RWPE1 (cell line): ENCODE data around the gene MRFAP1.
"Not testable (repeated sequence)": the region's sequence is repeated elsewhere in the genome, so short reads cannot be mapped to it uniquely, and the experiment has no call there.

Experiments
- CTCF ChIA-PET: fragments of 350-600 bp; sonication (Branson Sonifier 250); formaldehyde crosslinking; extraction: SDS; loops from one replicate; lab custom pipeline; 2021; lab: Yijun Ruan, JAX
- POLR2A ChIA-PET: fragments of 400-600 bp; formaldehyde crosslinking; extraction: SDS; loops from one replicate; lab custom pipeline; 2020; ENCODE audit warnings: antibody characterized with exemption; ENCODE audit not compliant: low non-redundant PET; lab: Yijun Ruan, JAX
- DNase-seq: peaks from one replicate; pipeline ENCODE4 v3.0.0; 2012; ENCODE audit warnings: low spot score
- H3K27ac ChIP-seq: fragments of 450-650 bp; 2 replicates; pipeline ENCODE4 v1.5.1; 2017
- TF ChIP-seq, protein P1 (sequence below): fragments of 450-650 bp; conservative IDR thresholded peaks from 2 replicates; pipeline ENCODE4 v1.5.1; 2017; ENCODE audit warnings: low read depth, mild to moderate bottlenecking

The MRFAP1 gene

GRCh38 chr4:6662591-6662990, 22.1 kb downstream of the MRFAP1 start:
- H3K27ac ChIP-seq: no peak overlapping the region
- TF ChIP-seq, protein P1, sequence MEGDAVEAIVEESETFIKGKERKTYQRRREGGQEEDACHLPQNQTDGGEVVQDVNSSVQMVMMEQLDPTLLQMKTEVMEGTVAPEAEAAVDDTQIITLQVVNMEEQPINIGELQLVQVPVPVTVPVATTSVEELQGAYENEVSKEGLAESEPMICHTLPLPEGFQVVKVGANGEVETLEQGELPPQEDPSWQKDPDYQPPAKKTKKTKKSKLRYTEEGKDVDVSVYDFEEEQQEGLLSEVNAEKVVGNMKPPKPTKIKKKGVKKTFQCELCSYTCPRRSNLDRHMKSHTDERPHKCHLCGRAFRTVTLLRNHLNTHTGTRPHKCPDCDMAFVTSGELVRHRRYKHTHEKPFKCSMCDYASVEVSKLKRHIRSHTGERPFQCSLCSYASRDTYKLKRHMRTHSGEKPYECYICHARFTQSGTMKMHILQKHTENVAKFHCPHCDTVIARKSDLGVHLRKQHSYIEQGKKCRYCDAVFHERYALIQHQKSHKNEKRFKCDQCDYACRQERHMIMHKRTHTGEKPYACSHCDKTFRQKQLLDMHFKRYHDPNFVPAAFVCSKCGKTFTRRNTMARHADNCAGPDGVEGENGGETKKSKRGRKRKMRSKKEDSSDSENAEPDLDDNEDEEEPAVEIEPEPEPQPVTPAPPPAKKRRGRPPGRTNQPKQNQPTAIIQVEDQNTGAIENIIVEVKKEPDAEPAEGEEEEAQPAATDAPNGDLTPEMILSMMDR: no peak
- ChIA-PET POLR2A (no interaction called here), CTCF (no interaction called here)
- no peak for DNase-seq

DNA sequence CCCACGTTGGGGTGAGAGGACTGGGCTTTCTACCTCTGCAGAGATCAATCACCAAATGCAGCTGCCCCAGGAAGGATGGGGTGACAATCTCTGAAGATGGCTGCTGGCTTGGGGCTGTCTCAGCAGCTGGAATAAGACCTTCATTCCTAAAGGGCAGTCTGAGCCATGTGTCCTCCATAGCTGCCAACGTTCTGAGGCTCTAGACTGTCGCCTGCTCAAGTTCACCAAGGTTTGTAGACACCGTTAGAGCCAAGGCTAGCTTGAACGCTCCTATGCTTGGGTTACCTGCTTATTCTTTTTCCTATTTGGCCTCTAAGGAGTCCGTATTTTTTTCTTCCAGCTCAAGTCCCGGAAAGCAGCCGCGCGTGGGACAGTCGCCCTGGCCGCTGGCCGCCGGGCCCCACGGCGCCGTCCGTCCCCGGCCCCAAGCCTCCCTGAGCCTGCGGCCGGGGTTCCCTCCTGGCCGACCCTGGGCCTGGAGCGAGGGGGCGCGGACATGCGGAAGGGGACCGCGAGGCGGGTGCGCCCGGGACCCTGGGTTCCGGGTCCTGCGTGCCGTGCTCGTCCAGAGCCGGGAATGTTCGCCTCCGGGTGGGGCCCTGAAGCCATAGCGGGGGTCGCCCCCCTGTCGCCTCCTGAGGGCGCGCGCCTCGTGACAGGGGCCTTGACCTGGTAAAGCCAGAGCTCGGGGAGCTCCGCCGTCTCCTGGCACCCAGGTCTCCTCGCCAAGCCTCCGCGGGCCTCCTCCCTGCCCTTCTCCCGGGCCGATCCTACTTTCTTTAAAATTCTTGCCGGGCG, 23.3 kb downstream of the MRFAP1 start:
- no peak overlapping the region for H3K27ac ChIP-seq
- CTCF ChIA-PET: interaction anchor here (0.8 kb wide), 1 partner anchor 255 kb away, joined by 3 read pairs; no protein-coding TSS in a partner anchor
- POLR2A ChIA-PET: no interaction called here
- no peak for DNase-seq
- TF ChIP-seq, protein P1: no peak

DNA sequence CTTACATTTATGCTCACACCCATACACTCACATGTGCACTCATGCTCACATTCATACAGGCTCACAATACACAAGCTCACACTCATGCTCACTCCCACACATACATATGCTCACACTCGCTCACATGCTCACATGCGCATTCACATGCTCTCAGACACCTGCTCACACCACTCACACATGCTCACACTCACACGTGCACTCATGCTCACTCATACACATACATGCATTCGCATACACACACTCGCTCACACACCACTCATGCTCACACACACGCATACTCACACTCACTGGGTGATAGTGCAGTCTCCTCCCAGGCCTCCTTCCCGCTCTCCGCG, 24.8 kb downstream of the MRFAP1 start:
- no peak overlapping the region for H3K27ac ChIP-seq
- ChIA-PET POLR2A (no interaction called here), CTCF (no interaction called here)
- no peak for DNase-seq
- TF ChIP-seq, protein P1: no peak

DNA sequence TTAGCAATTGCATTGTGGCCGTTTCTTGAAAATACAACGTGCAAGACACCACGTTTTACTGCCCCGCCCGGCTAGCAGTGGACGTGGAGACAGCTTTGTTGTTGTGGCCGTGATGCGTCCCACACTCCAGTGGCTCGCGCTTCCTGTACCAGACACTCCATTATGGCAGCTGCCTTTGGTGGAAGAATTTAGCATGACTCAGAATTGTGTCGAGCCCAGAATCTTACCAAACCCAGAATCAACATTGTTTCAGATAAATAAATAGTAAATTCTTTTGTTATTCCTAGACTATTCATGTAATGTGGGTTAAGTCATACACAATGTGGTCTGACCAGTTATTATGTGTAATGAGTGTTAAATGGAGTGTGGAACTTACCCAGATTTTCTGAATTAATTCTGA, 27.9 kb downstream of the MRFAP1 start:
- TF ChIP-seq, protein P1: no peak
- DNase-seq: peak; percentile 36
- no peak overlapping the region for H3K27ac ChIP-seq
- CTCF ChIA-PET: no interaction called here
- POLR2A ChIA-PET: no interaction called here

GRCh38 chr4:6671648-6672047, 31.2 kb downstream of the MRFAP1 start:
- H3K27ac ChIP-seq: peak overlapping the region; percentile 87
- ChIA-PET POLR2A (no interaction called here), CTCF (no interaction called here)
- no peak for DNase-seq
- TF ChIP-seq, protein P1: no peak

- no peak for DNase-seq
- POLR2A ChIA-PET: no interaction called here
- TF ChIP-seq, protein P1: no peak
- CTCF ChIA-PET: no interaction called here
- H3K27ac ChIP-seq: peak overlapping the region; percentile 87
These were observed 31.6 kb downstream of the MRFAP1 start for GRCh38 chr4:6672131-6672530.

DNA sequence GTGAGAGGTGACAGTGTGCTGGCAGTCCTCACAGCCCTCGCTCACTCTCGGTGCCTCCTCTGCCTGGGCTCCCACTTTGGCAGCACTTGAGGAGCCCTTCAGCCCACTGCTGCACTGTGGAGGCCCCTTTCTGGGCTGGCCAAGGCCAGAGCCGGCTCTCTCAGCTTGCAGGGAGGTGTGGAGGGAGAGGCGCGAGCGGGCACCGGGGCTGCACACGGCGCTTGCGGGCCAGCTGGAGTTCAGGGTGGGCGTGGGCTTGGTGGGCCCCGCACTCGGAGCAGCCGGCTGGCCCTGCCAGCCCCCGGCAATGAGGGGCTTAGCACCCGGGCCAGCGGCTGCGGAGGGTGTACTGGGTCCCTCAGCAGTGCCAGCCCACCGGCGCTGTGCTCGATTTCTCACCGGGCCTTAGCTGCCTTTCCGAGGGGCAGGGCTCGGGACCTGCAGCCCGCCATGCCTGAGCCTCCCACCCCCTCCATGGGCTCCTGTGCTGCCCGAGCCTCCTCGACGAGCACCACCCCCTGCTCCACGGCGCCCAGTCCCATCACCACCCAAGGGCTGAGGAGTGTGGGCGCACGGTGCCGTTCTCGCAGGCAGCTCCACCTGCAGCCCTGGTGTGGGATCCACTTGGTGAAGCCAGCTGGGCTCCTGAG, 32.2 kb downstream of the MRFAP1 start:
- DNase-seq, POLR2A ChIA-PET, CTCF ChIA-PET: not testable (repeated sequence)
- H3K27ac ChIP-seq: peak overlapping the region; percentile 87

DNA sequence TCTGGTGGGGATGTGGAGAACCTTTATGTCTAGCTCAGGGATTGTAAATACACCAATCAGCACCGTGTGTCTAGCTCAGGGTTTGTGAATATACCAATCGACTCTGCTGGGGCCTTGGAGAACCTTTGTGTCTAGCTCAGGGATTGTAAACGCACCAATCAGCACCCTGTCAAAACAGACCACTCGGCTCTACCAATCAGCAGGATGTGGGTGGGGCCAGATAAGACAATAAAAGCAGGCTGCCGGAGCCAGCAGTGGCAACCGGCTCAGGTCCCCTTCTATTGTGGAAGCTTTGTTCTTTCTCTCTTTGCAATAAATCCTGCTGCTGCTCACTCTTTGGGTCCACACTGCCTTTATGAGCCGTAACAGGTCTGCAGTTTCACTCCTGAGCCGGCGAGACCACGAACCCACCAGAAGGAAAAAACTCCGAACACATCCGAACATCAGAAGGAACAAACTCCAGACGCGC, 32.7 kb downstream of the MRFAP1 start:
- H3K27ac ChIP-seq: peak overlapping the region; percentile 87
- DNase-seq, CTCF ChIA-PET, POLR2A ChIA-PET: not testable (repeated sequence)
